ENCODE data around the gene SGPL1.
A peak's percentile ranks its signal among the peaks of the same experiment; 100 is the strongest.

Gene SGPL1

GRCh38 chr10:70806841-70807240 is 8.9 kb upstream of the SGPL1 start:
- no peak for DNase-seq (ENCODE audit: low read depth)
- H3K4me3 ChIP-seq (ENCODE audit: low read depth, low read length): no peak overlapping the region

DNA sequence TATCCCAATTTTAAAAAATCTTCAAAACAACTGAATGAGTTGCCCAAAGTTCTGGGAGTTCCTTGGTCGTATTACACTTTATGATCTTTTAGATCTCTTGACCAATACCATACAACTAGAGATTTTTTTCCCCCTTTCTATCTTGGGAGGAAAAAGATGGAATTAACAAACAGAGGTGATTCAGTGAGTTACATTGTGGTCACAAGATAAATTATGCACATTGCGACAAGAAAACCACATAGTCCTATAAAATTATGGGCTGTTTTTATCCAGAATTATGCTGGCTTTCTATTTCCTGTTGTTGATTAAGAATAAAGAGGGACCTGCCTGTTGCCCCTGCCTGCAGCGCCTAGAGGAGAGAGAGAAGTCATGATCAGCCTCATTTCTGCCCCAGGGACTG is 8.2 kb upstream of the SGPL1 start:
- DNase-seq (ENCODE audit: low read depth): no peak
- no peak overlapping the region for H3K4me3 ChIP-seq (ENCODE audit: low read depth, low read length)

DNA sequence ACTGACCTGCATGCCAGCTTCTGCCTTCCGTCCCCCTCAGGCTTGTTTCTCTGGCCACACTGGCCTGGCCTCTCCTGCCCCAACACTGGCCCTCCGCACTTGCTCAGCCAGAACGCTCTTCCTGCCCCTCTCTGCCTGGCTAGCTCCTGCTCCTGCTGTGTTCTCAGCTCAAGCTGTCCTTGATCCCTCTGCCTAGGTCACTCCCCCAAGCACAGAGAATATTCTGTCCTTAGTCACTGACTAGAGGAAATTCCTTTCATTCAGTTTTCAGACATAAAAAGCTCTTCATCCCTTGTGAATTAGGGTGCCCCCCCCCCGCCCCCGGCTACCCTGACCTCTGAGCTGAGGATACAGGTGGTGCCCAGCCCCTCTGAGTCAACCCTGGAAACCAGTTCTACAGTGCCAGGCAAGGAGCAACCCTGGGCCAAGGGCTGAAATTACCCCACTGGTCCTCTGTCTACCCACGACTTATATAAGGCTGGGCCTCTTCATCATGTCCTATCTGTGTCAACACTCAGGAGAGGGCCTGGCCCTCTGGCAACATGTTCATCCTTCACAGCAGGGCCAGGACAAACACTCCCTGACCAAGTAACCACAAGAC is 6.6 kb upstream of the SGPL1 start:
- no peak for DNase-seq (ENCODE audit: low read depth)

DNA sequence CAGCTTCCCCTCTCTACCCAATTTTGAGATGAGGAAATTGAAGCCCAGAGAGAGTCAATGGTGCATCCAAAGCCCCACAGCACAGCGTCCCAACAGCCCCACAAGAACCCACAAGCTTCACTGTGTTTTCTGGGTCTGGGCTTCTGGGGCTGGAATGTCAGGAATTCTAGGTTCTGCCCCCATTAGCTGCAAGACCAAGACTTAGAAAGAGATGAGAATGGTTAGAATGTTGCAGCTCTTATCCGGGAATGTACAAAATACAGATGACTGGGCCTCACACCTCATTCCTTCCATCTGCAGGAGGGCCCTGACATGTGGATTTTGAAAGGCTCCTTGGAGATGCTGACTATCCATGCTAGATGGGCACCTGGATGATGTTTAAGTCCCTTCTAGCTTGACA is 6.0 kb upstream of the SGPL1 start:
- DNase-seq (ENCODE audit: low read depth): no peak

More for the DNA sequence above, 6.6 kb upstream of the SGPL1 start:
- no peak overlapping the region for H3K4me3 ChIP-seq (ENCODE audit: low read depth, low read length)

DNA sequence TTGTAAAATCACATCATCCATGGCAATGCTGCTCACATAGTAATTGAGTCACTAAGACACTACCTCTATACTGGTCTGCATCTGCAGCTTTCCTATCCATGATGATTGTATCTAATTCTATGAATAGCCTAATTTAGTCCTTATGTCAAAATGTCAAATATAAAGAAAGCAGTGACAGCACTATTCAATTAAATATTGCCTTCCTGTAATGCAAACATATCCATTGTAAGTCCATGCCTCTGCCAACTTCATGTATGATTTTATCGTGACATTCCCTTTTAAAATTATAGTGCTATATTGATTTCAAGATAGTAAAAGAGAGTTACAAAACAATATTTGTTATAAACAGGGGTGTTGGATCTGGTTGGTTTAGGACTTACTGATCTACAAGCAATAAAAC is 4.8 kb upstream of the SGPL1 start:
- H3K4me3 ChIP-seq (ENCODE audit: low read depth, low read length): no peak overlapping the region
- DNase-seq (ENCODE audit: low read depth): no peak

More for the DNA sequence above, 6.0 kb upstream of the SGPL1 start:
- no peak overlapping the region for H3K4me3 ChIP-seq (ENCODE audit: low read depth, low read length)

DNA sequence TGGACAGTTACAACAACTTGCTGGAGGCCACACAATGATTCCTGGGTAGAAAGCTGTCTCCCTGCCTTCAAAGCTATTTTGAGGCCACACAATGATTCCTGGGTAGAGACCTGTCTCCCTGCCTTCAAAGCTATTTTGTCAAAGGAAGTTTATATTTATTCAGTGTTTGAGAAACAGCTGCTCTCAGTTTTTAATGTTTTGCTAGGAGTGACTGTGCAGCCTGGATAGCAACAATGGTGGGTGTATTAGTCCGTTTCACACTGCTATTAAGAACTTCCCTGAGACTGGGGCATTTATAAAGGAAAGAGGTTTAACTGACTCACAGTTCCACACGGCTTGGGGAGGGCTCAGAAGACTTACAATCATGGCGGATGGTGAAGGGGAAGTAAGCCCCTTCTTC is 3.9 kb upstream of the SGPL1 start:
- no peak for DNase-seq (ENCODE audit: low read depth)
- no peak overlapping the region for H3K4me3 ChIP-seq (ENCODE audit: low read depth, low read length)

DNA sequence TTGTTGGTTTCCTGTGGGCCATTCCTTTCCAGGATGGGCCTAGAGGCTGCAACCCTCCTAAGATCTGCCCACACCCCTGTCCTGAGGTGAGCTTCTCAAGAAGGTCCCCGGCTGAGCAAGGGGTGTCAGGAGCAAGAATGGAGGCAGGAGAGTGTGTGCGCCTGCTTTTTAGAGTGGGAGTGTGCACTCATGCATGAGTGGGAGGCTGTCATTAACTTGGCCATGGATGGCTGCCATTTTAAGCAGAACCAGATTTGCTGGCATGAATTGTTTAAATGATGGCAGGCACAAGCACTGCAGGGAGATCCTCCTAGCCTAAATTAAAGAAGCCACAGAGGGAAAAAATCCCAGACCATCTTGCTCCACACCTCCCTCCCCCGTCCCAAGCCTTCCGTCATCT is 2.9 kb upstream of the SGPL1 start:
- no peak for DNase-seq (ENCODE audit: low read depth)
- H3K4me3 ChIP-seq (ENCODE audit: low read depth, low read length): no peak overlapping the region

DNA sequence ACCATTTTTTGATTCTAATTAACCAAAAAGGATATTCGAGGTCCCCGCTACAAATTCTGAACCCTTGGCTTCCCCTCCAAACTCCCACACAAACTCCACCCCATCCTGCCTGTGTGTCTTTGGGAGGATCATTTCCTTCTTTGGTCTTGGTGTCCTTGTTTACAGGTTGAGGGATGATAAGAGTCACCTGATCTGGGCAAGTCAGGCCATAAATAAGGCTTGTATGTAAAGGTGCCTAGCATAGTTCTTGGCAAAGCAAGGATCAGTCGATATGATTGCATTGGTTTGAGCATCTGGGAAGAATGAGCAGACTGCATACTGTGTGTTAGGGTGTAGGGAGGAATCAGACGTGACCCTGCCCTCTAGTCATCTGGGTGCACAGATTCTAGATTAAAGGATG is 1.6 kb upstream of the SGPL1 start:
- no peak for DNase-seq (ENCODE audit: low read depth)
- H3K4me3 ChIP-seq (ENCODE audit: low read depth, low read length): no peak overlapping the region

DNA sequence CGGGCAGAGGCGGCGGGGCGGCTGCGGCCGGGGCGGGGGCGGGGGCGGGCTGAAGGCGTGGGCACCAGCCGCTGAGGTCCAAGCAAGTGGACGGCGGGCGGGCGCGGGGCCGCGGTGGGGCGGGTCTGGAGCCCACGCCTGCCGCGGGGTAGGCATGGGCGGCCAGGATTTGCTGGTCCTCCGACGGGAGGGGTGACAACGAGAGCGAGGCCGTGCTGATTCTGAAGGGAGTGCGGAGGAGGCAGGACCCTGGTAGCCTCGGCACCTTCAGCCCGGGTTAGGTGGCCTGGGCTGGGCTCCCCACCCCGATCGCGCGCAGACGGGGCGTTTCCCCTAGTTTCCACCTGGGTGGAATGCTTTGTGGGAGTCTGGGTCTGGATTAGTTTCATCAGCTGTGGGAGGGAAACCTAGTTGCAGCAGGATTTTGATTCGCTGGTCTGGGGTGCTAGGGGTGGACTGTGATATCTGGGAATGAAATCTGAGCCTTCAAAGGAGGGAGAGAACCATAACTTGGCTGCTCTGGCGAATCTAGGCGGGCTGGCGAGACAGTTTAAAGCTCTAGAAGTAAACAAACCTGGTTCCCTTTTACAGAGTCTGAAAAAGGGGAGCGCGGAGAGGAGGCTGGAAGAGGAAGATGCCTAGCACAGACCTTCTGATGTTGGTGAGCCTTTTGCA is 609 bp downstream of the SGPL1 start:
- peak; percentile 72 for DNase-seq (ENCODE audit: low read depth)
- H3K4me3 ChIP-seq (ENCODE audit: low read depth, low read length): peak overlapping the region; percentile 83

GRCh38 chr10:70820976-70821750 is 5.4 kb downstream of the SGPL1 start:
- H3K4me3 ChIP-seq (ENCODE audit: low read depth, low read length): no peak overlapping the region
- no peak for DNase-seq (ENCODE audit: low read depth)

- H3K4me3 ChIP-seq (ENCODE audit: low read depth, low read length): no peak overlapping the region
- no peak for DNase-seq (ENCODE audit: low read depth)
Observed at GRCh38 chr10:70822076-70822820, 6.5 kb downstream of the SGPL1 start.

GRCh38 chr10:70827086-70827757 is 11.5 kb downstream of the SGPL1 start:
- DNase-seq (ENCODE audit: low read depth): no peak
- H3K4me3 ChIP-seq (ENCODE audit: low read depth, low read length): no peak overlapping the region

DNA sequence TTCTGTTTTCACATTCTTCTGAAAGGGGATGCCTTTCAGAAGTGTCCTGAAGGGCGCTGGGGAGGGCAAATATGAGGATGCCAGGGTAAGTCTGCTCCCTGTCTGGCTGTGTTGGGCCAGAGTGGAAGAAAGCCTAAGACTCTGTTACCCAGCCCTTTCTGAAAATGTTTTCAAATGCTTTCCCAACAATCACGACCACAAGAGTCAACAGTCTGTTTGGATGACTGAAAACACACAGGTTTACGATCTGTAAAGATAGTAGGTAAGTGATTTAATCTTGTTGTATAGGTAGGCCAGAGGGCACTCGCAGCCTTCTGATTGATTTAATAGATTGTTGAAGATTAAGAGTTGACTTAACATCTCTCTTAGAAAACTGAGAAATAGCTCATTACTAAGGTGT is 13.2 kb downstream of the SGPL1 start:
- no peak for DNase-seq (ENCODE audit: low read depth)
- H3K4me3 ChIP-seq (ENCODE audit: low read depth, low read length): no peak overlapping the region

DNA sequence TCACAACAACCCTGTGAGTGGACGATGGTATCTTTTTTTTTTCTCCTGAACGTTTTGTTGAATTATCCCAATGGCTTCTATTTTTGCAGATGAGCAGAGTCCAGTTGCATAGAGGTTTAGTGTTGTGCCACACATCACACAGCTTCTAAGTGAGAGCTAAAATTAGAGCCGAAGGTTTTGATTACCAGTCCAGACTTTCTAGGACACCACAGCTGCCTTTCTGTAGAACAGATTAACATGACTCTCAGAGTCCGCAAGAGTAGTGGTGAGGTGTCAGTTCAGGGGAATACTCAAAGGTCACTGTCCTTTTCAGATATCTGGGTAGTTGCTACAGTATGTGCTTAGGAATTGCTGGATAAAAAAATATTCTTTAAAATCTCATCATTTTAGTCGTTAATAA is 13.8 kb downstream of the SGPL1 start:
- DNase-seq (ENCODE audit: low read depth): no peak
- no peak overlapping the region for H3K4me3 ChIP-seq (ENCODE audit: low read depth, low read length)

GRCh38 chr10:70830164-70830563 is 14.4 kb downstream of the SGPL1 start:
- H3K4me3 ChIP-seq (ENCODE audit: low read depth, low read length): no peak overlapping the region
- no peak for DNase-seq (ENCODE audit: low read depth)

- no peak for DNase-seq (ENCODE audit: low read depth)
Observed at GRCh38 chr10:70832221-70832620, 16.5 kb downstream of the SGPL1 start.

DNA sequence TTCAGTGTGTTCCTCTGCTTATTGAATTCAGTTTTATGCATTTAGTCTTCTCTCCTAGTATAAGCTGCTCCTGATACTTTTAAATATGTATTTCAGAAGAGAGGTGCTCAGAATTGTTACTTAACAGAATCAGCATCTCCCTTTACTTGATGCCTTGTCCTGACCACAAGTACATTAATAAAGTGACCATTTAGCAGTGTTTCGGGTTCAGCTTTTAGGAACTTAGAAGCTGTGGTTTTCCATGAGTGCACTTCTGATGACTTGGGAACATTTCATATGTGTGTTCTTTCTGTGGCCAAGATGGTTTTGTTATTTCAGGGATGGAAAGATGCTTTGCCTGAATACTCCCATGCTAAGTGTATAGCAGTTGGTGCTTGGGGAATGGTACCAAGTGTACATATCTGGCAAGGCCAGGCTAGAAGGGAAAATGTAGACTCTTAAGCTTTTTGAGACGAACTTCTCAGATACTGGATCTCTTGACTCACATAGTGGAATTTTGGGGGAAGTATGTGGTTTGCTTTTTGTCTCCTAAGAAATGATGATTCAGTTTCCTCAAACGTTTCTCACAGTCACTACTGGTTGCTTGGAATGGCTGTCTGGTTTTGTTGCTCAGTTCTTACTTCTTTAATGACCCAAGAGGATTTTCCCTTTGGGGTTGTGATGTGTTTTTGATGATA is 17.2 kb downstream of the SGPL1 start:
- no peak overlapping the region for H3K4me3 ChIP-seq (ENCODE audit: low read depth, low read length)
- peak; percentile 83 for DNase-seq (ENCODE audit: low read depth)

More at GRCh38 chr10:70832221-70832620, 16.5 kb downstream of the SGPL1 start:
- no peak overlapping the region for H3K4me3 ChIP-seq (ENCODE audit: low read depth, low read length)

- no peak for DNase-seq (ENCODE audit: low read depth)
- no peak overlapping the region for H3K4me3 ChIP-seq (ENCODE audit: low read depth, low read length)
Observed at GRCh38 chr10:70833601-70834000, 17.9 kb downstream of the SGPL1 start.

- no peak for DNase-seq (ENCODE audit: low read depth)
- H3K4me3 ChIP-seq (ENCODE audit: low read depth, low read length): no peak overlapping the region
Observed at GRCh38 chr10:70834021-70834420, 18.3 kb downstream of the SGPL1 start.

All from skeletal muscle cell (primary cell).